GM19395 (cell line): ENCODE measurements around the gene NAV2.
"Not testable (repeated sequence)": the region's sequence is repeated elsewhere in the genome, so short reads cannot be mapped to it uniquely, and the experiment has no call there.

Source experiments
- ATAC-seq: cut with Tn5 transposase; IDR thresholded peaks from one replicate; pipeline ENCODE4 v1.9.1; 2021; ENCODE audit warnings: mild to moderate bottlenecking, moderate library complexity; ENCODE audit not compliant: unreplicated experiment

The NAV2 gene

DNA sequence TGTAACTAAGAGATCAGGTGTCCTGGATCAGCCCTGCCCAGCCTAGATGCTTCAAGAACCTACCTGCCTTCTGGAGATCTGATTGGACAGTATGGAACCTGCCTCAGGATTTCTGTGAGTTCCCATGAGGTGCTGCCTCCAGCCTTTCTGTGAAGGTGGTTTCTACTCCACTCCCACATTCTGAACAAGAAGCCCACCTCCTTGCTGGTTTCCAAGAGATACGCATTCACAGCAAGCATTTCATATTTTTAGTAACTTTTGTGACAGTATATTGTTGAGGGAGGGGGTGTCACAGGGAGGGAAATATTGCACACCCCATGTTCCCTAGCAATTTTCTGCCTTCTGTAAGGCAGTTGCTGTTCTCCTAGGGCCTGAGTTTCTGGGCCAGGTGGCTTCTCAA, 204.4 kb downstream of the NAV2 start:
- no peak for ATAC-seq

DNA sequence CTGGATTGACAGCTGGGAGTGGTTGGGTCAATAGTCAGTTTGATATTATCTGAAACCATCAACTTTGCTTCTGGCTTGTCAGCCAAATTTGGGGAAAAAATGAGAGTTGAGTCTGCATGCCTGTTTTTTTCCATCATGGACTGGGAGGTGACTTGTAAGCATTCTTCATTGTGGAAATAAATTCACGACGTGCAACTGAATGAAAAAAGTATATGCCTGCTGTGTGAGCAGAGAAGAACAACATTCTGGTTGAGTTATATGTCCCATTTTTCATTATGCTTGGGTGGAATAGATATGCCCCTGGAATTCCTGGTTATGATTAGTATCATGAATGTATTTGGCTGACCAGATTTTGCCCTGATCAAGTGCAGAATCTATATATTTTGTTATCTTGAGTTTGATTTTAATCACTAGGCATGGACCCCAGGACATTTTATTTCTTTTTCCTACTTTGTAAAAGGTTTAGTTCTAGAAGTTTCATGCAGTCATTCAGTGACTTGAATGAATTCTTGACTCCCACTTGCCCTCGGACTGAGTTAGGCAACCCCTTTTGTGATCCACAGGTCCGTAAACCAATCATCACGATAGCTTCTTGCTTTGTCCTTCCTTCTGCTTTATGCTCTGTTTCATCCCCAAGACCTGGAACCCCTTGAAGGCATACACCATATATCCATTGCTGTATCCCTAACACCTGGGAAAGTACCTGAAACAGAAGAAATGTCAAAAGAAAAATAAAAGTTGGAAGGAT, 205.8 kb downstream of the NAV2 start:
- ATAC-seq, result no peak

DNA sequence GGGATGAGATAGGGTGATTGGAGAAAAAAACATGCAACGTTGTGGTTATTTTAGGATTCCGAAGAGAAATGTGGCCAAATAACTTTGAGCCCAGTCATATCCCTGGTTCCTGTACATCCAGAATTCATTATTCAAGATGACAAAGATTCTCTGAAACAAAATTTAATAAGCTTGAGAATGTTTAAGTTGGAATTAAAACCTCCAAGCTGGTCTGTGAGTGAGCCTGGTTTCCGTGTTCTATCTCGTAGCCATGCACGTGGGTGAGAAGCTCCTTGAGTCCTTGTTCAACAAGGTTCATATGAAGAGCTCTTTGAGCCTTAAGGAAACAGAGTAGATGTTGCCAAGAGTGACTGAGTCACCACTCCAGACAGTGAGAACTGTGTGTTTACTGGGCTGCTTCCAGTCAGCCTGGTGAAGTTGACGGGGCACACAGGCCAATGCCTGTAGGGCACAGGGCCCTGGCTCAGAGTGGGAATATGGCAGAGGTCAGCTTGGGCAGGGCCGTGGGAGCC, 206.5 kb downstream of the NAV2 start:
- no peak for ATAC-seq

DNA sequence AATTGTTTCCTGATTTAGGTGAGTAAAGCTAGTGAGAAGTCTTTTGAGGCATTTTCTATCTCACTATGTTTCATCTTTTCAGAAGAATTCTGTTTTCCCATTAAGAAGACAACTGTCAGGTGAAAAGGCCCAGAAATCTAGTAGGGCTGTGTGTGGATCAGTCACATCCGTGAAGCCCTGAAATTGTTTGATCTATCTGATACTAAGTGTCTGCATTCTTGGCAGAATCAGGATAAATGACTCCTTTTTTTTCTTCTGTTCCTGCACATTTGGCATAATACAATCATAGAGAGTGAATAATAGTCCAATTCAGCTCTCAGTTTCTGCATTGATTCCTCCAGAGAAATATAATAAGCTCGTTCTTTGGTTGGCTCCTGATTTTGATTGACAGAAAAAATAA, 208.3 kb downstream of the NAV2 start:
- ATAC-seq, result no peak

DNA sequence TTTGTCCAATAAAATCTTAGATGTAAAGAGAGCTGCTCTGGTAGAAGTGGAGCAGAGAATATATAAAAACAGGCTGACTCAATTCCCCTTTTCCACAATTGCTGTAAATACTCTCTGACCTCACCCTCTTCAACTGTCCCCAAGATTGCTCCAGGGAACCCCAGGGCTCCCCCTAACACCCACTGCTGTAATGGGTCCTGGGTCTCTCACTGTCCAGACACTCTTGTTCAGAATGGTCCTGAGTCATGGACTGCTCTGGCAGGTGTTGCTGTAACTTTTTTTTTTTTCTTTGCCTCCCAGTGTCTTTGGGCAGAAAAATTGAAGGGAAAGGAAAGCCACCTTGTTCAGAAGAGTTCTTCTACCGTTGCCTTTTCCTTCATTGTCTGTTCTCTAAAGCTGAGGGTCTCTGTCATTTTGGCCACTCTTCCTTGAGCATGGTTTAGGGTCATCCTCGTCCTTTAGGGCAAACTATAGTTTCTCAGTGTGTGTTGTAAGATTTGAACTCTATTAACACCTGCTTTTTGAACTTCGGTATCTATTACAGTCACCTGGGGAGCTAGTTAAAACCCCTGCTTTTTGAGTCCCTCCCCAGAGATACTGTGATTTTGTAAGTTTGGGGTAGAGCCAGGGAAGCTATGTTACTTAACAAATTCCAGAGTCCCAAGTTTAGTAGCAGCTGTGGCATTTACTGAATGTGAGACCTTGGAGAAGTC, 209.5 kb downstream of the NAV2 start:
- no peak for ATAC-seq

- ATAC-seq, result no peak
These were observed 210.0 kb downstream of the NAV2 start for GRCh38 chr11:19922689-19923035.

GRCh38 chr11:19923626-19924025, 211.0 kb downstream of the NAV2 start:
- ATAC-seq, result no peak

GRCh38 chr11:19924311-19924710, 211.7 kb downstream of the NAV2 start:
- no peak for ATAC-seq

- ATAC-seq, result no peak
These were observed 212.1 kb downstream of the NAV2 start for GRCh38 chr11:19924716-19925115.

DNA sequence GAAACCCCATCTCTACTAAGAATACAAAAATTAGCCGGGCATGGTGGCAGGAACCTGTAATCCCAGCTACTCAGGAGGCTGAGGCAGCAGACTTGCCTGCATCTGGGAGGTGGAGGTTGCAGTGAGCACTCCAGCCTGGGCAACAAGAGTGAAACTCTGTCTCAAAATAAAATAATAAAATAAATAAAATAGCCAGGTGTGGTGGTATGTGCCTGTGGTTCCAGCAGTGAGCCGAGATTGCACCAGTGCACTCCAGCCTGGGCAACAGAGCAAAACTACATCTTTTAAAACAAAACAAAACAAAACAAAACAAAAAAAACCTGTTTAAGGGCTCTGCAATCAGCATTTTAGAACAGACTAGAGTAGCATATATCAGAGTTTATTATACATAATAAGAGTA, 214.8 kb downstream of the NAV2 start:
- not testable (repeated sequence) for ATAC-seq

- no peak for ATAC-seq
These were observed 216.5 kb downstream of the NAV2 start for GRCh38 chr11:19929147-19929546.

DNA sequence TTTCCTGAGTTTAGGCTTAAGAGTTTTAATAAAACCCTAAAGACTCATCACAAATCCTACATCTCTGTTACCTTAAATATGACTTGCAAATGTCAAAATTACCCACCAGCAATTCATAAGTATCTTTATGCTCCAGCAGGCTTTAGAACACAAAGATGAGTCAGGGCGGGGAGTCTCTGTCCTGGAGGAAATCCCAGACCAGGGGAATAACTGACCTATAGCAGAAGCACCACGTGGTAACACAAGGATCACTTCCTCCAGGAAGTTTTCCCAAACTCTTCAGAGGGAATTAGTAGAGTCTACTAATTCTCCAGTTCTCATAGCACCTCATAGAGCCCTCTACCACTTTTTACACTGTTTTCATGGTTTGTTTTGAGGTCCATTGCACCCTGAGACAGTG, 217.0 kb downstream of the NAV2 start:
- ATAC-seq, result no peak

DNA sequence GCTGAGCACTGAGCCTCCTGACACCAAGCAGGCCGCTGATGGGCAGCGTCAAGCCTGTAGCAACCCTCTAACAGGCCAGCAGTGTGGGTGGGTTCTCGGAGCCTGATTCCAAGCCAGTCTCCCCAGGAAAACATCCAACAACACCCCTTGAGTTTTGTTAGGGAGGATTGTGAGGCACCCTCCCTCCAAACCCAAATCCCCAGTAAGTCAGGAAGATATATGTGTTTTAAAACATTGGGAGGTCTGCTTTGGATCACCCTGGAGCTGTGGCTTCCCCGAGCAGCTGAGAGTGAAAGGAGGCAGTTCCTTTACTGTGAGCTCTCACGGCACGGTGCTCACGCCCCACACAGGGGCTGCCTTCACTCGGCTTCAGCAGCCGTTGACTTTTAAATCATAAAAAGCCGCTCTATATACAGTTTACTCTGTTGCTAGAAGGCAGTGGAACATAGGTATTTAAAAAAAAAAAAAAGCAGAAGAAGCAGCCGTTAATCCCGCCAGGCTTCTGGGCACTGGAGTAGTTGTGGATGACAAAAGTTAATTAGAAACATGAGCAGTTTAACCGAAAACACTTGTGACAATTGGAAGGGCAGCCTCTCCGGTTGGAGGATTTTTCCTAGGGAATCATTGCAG, 218.6 kb downstream of the NAV2 start:
- ATAC-seq, result no peak

GRCh38 chr11:19931771-19932369, 219.2 kb downstream of the NAV2 start:
- ATAC-seq, result no peak

GRCh38 chr11:19933132-19933735, 220.6 kb downstream of the NAV2 start:
- no peak for ATAC-seq

GRCh38 chr11:19933801-19934488, 221.3 kb downstream of the NAV2 start:
- ATAC-seq, result no peak

- no peak for ATAC-seq
These were observed 222.2 kb downstream of the NAV2 start for GRCh38 chr11:19934828-19935259.

- ATAC-seq, result no peak
These were observed 222.9 kb downstream of the NAV2 start for GRCh38 chr11:19935507-19935906.

DNA sequence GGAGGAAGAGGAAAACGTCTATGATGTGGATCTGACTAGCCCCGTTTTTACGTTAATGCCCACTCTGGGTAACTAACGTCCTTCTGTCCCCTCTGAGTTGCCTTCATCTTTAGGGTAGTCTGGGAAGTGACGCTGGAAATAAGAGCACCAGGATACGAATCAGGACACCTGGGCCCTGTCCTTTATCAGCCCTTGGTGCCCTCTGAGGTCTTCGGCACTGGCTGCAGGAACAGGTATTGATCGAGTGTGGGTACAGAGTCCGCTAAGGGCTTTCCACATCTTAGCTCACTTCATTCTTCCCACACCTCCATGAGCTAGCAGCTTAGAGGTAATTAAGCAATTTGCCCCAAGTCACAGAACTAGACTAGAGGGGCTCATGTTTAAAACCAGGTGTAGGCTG, 223.8 kb downstream of the NAV2 start:
- no peak for ATAC-seq

DNA sequence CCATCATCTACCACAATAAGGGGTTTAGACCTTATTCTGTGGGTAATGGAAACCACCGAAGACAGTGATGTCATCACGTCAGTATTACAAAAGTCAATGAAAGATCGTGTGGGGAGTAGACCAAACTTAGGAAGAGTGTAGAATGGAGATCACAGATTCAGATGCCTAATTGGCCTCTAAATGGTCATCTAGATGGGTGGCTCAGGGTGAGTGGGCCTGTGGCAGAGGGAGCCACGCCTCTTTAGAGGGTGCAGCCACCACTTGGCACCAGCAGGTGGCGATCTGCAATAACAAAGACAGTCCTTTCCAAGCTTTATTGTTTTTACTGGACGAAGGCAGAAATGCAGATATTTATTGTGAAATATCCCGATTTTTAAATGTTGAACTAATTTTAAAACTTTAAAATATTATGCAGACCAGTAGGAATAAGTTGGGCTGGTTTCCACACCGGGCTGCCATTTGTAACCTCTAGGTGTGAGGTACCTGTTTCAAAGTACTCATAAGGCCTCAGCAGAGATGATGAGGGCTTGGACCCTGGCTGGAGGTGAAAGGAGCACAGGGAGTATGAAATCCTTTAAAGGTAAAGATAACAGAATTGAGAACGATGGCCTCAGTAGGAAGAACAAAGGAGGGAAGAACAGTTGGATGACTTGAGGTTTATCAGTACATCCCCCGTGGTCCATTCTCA, 225.7 kb downstream of the NAV2 start:
- ATAC-seq, result peak; percentile 79
